BJ (cell line): Measurements from ENCODE around the gene ITGA8. TPM values are rescaled to one million over a fixed set of nuclear protein-coding genes. Genes with fewer than 3 reads are reported as not detected.

Experiments used
- CTCF ChIA-PET: fragments of 350-600 bp; formaldehyde crosslinking; extraction: SDS; loops from one replicate; lab custom pipeline; 2021; ENCODE audit warnings: antibody characterized with exemption, inconsistent platforms; lab: Yijun Ruan, JAX
- POLR2A ChIA-PET: fragments of 300-600 bp; sonication (Branson Sonifier 250); formaldehyde crosslinking; extraction: SDS; loops from one replicate; lab custom pipeline; 2021; ENCODE audit warnings: antibody characterized with exemption; lab: Charles Lee
- DNase-seq: peaks from one replicate; pipeline ENCODE4 v3.0.0-alpha.2; 2011; ENCODE audit warnings: low read depth
- H3K27me3 ChIP-seq: 2 replicates; pipeline ENCODE4 v1.6.0; 2011; ENCODE audit warnings: low read length; ENCODE audit not compliant: control insufficient read depth, insufficient read depth
- H3K36me3 ChIP-seq: 2 replicates; pipeline ENCODE4 v1.5.1; 2011; ENCODE audit warnings: low read length; ENCODE audit not compliant: control insufficient read depth, insufficient read depth
- H3K4me3 ChIP-seq: 2 replicates; pipeline ENCODE4 v1.5.1; 2011; ENCODE audit warnings: low read depth, mild to moderate bottlenecking, control low read depth, low read length
- CTCF ChIP-seq: IDR thresholded peaks from 2 replicates; pipeline ENCODE4 v1.5.1; 2011; ENCODE audit warnings: low read depth, mild to moderate bottlenecking, control low read depth, inconsistent platforms, low read length, moderate library complexity; ENCODE audit not compliant: insufficient read depth
- polyA plus RNA-seq: library from polyadenylated mRNA; depleted of rRNA; stranded (reverse); fragments of >200 nt; gene quantifications from 2 replicates; pipeline ENCODE4 v1.2.3, GENCODE V29; 2011

Gene ITGA8
- polyA plus RNA-seq, 1 experiment, result 10.1 TPM

- POLR2A ChIA-PET, result no interaction called here
- Histone ChIP-seq H3K36me3 (no peaks in the 10 kb centered on the region), H3K4me3 (no peak overlapping the region), H3K27me3 (no peaks in the 10 kb centered on the region; the same call in 1 of the 2 replicates)
- no peak for TF ChIP-seq CTCF
- DNase-seq, result no peak
- CTCF ChIA-PET, result interaction anchor here (1.1 kb wide), 1 partner anchor 10 kb away, joined by 3 read pairs; no protein-coding TSS in a partner anchor
Observed at GRCh38 chr10:15521328-15521903, 198.3 kb downstream of the ITGA8 start.

GRCh38 chr10:15518250-15518649, 201.5 kb downstream of the ITGA8 start:
- CTCF ChIA-PET, result no interaction called here
- H3K36me3 ChIP-seq, result no peaks in the 10 kb centered on the region
- POLR2A ChIA-PET, result no interaction called here
- no peak for TF ChIP-seq CTCF
- peak; percentile 49 for DNase-seq
- H3K27me3 ChIP-seq, result peaks cover 1% of the 10 kb centered on the region
- H3K4me3 ChIP-seq, result no peak overlapping the region

GRCh38 chr10:15516256-15517085, 203.3 kb downstream of the ITGA8 start:
- DNase-seq, result no peak
- CTCF ChIA-PET, result interaction anchor here (0.7 to 1.8 kb wide), 3 partner anchors 12 to 223 kb away, joined by 3 read pairs; no protein-coding TSS in a partner anchor
- POLR2A ChIA-PET, result no interaction called here

GRCh38 chr10:15515202-15515601, 204.5 kb downstream of the ITGA8 start:
- ChIA-PET CTCF (interaction anchor here (1.0 kb wide), 1 partner anchor 13 kb away, joined by 3 read pairs; no protein-coding TSS in a partner anchor), POLR2A (no interaction called here)
- no peak overlapping the region for H3K4me3 ChIP-seq
- TF ChIP-seq CTCF, result no peak
- peak; percentile 20 for DNase-seq
- H3K36me3 ChIP-seq, result no peaks in the 10 kb centered on the region
- H3K27me3 ChIP-seq, result peaks cover 1% of the 10 kb centered on the region

More at GRCh38 chr10:15516256-15517085, 203.3 kb downstream of the ITGA8 start:
- Histone ChIP-seq H3K4me3 (no peak overlapping the region), H3K27me3 (peaks cover 1% of the 10 kb centered on the region), H3K36me3 (no peaks in the 10 kb centered on the region)
- no peak for TF ChIP-seq CTCF

GRCh38 chr10:15510963-15511362, 208.8 kb downstream of the ITGA8 start:
- Histone ChIP-seq H3K27me3 (peaks cover 1% of the 10 kb centered on the region), H3K4me3 (no peak overlapping the region), H3K36me3 (no peaks in the 10 kb centered on the region)
- TF ChIP-seq CTCF, result no peak
- POLR2A ChIA-PET, result no interaction called here
- no peak for DNase-seq
- CTCF ChIA-PET, result interaction anchor here (0.6 kb wide), 1 partner anchor 10 kb away, joined by 3 read pairs; no protein-coding TSS in a partner anchor
